HG02885 (cell line): Measurements from ENCODE around the gene CCN5.
A peak's percentile ranks its signal among the peaks of the same experiment; 100 is the strongest.
"Not testable (repeated sequence)": the region's sequence is repeated elsewhere in the genome, so short reads cannot be mapped to it uniquely, and the experiment has no call there.

Experiments used
- ATAC-seq: cut with Tn5 transposase; IDR thresholded peaks from one replicate; pipeline ENCODE4 v1.9.1; 2021; ENCODE audit warnings: mild to moderate bottlenecking; ENCODE audit not compliant: unreplicated experiment, poor library complexity

CCN5 gene, protein sequence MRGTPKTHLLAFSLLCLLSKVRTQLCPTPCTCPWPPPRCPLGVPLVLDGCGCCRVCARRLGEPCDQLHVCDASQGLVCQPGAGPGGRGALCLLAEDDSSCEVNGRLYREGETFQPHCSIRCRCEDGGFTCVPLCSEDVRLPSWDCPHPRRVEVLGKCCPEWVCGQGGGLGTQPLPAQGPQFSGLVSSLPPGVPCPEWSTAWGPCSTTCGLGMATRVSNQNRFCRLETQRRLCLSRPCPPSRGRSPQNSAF

DNA sequence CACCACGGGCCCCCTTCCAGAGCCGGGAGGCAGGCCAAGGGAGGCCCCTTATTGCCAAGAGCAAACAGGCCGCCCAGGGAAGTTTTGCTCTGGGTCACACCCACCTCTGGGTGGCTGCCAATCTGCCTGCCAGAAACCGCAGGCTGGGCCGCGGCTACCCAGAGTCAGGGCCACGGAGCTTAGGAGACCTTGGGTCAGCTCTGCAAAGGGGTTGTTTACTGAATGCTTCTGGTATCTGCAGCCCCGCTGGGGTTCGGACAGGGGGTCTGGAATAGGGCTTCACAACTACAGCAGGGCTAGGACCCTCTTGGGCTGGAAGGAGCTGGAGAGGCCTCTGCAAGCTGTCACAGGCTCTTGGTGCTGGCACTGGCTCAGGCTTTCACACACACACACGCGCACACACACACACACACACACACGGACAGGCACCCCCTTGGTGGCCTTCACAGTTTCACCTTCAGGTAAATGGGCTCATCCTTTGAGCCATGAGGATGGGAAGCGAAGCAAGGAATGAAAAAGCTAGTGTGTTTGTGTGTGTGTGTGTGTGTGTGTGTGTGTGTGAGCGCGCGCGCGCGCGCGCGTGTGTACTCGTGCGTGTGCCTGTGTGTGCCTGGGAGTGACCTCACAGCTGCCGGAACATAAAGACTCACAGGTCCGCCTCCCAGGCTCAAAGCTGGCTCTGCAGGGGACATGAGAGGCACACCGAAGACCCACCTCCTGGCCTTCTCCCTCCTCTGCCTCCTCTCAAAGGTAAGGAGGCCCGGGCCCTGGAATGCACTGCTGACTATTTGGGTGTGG is at the start of gene CCN5:
TSS of gene CCN5 (plus strand) at position 669 of the 798 bp plus-strand sequence. CDS start at position 691, 22 bp downstream.
- ATAC-seq, result no peak

DNA sequence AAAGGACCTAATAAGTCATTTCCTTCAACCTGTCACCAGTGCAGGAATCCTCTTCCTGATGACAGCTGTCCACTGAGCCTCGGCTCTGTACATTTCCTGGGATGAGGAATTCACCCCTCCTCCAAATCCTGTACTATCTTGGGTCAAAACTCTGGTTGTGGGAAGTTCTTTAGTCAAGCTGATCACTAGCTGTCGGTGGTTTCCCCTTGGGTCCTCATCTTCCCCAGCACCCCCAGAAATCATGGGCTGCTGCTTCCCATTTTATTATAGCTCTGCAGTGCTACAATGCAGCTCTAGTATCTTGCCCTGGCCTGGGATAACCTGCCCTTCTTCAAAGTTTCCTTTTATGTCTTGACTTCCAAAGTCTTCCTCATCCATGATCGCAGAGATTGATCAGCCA is 49.1 kb upstream of the CCN5 start:
- ATAC-seq, result no peak

DNA sequence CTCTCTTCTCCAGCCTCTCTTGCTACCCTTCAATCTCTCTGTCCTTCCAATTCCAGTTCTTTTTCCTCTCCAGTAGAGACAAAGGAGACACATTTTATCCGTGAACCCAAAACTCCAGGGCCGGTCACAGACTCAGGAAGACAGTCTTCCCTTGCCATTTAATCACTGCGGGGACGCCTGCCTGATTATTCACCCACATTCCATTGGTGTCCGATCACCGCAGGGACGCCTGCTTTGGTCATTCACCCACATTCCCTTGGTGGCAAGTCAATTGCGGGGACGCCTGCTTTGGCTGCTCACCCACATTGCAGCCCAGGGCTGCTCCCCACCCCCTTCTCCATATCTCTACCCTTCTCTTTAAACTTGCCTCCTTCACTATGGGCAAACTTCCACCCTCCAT is 44.3 kb upstream of the CCN5 start:
- ATAC-seq, result not testable (repeated sequence)

DNA sequence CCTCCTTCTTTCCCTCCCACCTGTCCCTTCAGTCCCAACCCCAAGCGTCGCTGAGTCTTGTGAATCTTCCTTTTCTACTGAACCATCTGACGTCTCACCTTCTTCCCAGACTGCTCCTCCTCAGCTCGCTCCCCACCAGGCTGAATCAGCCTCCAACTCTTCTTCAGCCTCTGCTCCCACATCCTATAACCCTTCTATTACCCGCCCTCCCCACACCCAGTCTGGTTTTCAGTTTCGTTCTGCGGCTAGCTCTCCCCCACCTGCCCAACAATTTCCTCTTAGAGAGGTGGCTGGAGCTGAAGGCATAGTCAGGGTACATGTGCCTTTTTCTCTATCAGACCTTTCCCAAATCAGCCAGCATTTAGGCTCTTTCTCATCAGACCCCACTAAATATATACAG is 43.6 kb upstream of the CCN5 start:
- ATAC-seq, result not testable (repeated sequence)

DNA sequence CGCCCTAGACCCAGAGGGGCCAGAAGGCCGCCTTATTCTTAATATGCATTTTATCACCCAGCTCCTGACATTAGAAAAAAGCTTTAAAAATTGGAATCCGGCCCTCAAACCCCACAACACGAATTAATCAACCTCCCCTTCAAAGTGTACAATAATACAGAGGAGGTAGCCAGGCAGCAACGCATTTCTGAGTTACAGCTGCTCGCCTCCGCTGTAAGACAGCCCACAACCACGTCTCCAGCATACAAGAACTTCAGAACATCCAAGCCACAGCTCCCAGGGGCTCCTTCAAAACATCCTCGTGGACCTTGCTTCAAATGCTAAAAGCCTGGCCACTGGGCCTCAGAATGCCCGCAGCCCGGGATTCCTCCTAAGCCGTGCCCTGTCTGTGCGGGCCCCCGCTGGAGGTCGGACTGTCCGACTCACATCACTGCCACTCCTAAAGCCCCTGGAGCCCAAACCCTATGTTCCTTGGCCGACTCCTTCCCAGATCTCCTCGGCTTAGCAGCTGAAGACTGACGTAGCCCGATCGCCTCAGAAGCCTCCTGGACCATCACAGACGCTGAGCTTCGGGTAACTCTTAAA is 42.8 kb upstream of the CCN5 start:
- not testable (repeated sequence) for ATAC-seq

DNA sequence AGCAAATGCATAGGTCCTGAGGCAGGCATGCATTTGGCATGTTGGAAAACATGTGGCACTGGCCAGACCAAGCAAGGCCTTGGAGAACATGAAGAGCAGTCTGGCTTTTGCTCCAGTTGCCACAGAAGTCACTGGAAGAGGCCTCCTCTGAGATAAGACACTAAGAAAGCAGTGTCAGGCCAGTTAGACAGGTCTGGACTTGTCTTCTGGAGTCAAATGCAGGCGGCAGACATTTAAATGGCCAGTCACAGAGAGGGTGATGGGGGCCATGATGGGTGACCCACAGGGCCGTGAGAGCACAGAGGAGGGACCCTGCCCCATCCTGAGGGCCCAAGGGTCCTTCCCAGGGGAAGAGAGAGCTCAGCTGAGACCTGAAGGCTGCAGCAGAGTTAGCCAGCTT is 36.9 kb upstream of the CCN5 start:
- ATAC-seq, result no peak

DNA sequence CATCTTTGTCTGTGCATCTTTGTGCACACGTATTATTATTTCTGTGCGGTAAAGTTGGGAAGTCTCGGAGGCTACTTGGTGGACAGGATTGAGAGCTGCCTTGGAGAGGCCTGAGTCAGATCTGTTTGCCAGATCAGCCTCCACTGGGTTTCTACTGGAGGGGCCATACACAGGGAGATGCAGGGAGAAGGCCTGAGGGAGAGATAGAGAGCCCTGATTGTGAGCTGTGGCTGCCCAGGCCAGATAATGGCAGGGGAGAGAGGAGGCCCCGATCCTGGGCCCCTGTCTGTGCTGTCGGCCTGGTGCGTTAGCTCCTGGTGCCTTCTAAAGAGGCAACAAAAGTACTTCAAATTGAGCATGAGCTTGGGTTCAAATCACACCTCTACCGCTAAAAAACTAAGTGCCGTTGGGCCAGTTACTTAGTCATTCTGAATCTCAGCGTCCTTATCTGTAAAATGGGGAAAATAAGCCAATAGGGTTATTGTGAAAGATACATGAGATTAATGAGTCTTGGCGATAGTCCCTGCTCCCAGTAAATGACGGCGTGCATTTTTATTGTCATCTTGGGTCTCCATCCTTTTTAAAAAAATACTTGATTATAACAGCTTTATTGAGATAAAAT is 36.1 kb upstream of the CCN5 start:
- ATAC-seq, result no peak

DNA sequence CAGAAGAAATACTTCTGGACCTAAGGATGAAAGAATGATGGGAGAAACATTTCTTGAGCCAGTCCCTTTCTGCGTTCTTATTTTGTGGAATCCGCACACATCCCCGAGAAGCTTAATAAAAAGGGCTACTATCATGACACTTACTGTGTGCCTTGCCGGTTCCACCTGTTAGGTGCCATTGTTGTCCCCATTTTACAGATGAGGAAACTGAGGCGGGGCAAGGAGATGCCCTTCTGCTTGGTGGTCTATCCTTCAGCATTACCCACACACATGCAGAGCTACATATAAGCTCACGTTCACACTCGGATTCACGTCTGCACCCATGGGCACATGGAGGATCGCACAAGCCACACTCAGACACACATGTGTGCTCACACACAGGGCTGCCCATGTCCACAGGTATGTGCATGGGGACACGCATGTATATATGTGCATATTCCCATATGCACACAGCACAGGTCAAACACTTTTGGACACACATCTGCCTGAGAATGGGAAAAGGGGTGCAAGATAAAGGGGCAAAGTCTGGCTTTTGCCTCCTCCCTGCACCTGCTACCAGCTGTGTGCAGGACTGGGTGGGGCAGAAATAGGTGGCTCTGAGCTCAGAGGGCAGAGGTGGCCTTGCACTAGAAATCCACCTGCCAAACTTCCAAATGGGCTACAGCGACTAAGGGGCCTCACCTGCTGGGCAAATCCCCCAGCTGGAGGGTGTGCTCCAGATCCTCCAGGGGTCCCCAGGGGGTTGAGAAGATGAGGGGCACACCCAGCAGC is 33.2 kb upstream of the CCN5 start:
- ATAC-seq, result no peak

DNA sequence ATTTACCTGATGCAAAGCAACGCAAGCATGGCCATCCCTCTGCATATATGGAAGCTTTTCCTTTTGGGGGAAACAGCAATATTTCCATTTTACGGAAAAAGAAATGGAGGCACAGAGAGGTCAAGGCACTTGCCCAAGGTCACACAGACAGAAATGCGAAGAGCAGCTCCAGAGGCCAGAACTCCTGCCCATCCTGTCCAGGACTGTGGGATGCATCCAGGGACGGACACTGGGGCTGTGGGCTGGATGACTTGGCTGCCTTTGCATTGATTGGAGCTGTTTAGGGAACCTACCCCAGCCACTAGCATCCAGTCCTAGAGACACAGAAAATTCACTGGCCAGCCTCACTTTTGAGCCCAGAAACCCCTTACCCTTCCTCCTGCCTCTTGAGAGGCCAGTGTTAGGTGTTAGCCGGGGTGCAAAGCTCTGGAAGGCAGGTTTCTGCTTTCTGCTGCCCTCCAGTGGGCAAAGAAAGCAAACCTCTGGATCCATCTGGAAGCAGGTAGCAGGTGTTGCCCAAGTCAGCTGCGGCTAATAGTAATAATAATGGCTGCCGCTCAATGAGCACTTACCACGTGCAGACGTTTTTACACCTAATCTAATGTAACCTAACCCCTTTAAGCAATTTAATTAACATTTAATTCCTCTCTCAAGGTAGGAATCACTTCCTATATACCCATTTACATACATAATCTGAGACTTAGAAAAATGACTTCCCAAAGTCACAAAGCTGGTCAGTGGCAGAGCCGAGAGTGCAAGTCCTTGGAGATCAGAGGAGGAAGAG is 31.7 kb upstream of the CCN5 start:
- peak; percentile 48 for ATAC-seq

DNA sequence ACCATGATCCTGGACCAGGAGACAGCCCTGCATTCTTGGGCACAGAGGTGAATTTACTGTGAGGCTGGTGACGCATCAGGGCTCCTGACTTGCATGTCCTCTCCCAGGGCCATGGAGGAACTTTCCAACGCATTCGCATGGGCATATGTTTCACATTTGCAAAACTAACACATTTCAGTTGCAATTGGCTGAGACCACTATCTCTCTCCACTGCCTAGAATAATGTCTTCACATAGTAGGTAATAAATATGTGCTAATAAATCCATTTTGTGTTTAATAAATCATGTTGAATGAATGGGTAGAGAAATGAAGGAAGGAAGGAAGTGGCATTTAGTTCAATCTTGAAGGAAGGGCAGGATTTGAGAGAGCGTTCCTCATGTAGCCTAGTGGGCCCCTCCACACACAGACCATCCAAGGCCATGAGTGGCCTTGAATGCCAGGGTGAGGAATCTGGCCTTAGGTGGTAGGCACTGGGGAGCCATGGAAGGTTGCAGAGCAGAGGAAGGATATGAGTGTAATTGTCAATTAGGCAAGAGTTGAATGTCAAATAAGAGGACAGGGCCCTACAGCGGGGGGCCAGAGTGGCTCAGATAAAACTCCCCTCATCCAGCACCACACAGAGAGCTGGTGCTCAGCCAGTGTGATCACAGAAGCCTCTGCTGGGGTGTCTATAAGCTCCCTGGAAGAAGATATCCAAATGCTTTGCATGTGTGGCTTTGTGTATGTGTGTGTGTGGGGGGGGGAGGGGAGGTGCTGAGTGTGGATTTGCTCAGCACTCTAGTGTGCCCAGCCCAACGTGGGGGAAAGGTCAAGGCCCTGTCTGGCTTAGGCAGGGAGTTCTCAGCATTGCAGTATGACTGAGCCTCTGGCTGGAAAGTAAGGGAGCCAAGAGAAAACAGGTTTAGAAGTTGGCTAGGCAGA is 30.9 kb upstream of the CCN5 start:
- ATAC-seq, result no peak

DNA sequence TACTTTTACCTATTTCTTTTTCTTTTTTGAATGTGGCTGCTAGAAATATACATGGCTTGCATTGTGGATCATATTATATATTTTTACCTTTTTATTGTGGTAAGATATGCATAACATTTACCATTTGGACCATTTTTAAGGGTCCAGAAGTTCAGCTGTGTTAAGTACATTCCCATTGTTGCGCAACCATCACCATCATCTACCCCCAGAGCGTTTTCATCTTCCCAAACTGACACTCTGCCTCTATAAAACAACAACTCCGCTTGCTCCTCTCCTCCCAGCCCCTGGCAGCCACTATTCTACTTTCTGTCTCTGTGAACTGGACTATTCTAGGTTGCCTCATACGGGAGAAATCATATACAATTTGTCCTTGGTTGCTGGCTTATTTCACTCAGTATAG is 28.2 kb upstream of the CCN5 start:
- no peak for ATAC-seq

DNA sequence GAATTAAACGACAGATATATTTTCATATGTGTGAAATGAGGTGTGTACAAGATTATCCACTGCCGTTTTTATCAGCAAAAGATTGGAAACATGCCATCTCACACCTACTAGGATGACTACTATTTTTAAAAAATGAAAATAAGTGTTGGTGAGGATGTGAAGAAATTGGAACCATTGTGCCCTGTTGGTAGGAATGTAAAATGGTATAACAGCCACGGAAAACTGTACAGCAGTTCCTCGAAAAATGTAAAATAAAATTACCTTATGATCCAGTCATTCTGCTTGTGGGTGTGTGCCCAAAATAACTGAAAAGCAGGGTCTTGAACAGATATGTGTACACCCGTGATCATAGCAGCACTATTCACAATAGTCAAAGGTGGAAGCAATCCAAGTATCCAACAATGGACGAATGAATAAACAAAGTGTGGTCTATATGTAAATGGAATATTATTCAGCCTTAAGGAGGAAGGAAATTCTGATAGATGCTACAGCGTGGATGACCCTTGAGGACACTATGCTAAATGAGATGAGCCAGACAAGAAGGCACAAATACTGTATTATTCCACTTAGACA is 27.0 kb upstream of the CCN5 start:
- ATAC-seq, result no peak

DNA sequence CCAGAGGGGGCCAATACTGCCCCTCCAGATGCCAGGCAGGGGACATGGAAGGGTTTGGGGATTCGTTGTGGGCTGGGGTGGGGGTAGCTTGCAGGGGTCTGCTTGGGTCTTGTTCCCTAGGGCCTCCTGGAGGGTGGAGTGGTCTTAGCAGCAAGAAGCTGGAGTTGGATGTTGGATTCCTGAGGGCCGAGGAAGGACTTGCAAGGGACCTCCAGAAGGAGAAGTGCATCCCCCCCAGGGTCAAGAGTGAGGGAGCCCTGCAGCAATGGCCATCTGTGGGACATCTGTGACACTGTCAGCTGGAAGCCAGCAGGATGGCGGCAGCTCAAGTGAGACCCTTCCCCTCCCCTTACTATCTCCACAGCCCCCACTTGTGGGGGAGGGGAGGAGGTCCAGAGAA is 25.4 kb upstream of the CCN5 start:
- no peak for ATAC-seq

DNA sequence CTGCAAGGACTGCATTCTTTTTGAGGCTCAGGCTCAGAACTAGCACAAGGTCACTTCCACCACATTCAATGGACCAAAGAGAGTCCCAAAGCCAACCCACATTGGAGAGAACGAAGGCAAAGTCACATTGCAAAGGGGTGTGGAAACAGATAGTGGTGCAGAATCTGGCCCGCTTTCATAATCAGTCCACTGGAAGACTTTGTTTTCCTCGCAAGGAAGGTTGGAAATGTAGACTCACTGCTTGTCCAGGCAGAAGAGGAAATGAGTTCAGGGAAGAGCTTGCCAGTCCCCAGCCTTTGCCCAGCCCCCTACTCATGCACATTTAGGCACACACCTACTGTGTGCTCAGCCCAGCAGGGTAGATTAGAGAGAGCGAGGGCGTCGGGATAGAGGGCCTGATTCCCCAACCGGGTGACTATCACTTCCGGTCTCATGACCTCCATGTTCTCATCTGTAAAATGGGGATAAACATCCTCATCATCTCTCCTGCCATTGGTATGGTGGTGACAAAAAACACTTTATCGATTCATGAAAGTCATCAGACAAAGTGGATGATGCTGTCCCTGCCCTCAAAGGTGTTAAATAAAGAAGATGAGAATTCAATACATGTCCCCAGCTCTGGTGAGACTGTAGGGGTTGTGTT is 24.3 kb upstream of the CCN5 start:
- no peak for ATAC-seq

DNA sequence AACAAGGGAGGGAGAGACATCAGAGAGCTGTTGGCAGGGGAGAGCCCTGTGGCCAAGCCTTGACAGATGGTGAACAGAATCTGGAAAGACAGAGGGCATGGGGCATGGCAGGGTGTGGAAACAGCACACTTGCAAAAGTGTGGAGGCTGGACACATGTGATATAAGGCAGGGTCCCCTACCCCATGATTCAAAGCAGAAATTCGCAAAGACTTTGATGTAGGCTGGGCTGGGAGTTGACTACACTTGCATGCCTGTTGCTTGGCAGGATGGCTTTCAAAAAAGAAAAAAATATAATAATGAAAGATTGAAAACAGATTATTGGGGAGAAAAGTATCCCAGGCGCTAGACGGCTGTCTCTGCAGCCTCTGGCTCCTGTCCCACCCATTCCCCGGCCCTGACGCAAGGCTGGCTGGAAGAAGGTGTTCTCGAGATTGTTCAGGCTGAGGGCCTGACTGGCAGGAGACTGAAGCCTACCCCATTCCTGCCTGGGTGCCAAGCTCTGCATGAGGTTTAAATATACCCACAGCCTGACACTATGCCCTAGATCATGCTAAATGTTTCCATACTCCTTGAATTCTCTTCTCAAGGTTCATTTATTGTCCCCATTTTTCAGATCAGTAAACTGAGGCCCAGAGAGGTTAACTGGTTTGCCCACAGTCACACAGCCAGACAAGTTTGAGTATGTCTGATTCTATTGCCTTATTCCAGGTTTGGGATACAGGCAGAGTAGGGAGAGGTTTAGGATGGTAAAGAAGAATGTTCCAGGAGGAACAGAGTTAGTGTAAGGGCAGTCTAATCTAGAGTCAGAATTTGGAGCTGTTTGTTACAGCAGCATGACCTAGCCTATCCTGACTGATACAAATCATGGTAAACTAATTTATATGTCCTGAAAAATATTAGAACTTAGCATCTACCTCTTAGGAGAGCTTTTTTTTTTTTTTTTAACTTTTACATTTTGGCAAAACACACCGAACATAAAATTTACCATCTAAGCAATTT is 23.4 kb upstream of the CCN5 start:
- ATAC-seq, result no peak

DNA sequence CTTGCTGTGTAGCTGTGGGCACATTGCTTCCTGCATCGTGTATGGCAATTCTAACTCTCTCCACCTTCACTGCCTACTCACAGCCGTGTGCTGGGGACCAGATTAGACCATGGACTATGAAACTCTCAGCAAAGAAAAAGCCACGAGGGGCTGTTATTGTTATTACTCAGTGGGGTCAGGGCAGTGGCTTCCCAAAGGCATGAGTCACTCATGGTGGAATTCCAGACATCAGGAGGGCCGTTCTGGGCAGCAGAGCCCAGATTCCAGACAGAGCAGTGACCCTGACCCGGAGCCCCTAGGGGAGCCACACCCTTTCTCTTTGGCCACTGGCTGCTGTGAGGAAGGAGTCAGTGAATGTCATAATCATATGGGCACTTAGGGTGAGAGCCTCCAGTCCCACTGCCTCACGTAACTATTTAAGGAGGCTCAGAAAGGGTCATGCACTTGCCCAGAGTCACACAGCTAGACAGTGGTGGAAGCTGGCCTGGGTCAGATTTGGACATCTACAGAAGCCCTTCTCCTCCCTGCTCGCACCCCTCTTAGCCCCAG is 22.2 kb upstream of the CCN5 start:
- no peak for ATAC-seq
